K562 (cell line): ENCODE results near the gene IRF2.

Source experiments
- BDP1 ChIP-seq: IDR thresholded peaks from 3 replicates; pipeline ENCODE4 v1.6.1; 2011; ENCODE audit not compliant: insufficient read length, insufficient read depth
- ETV6 ChIP-seq, 3 experiments: fragments of 150-350 bp in 1 of 3; sonication (generic) in 1 of 3; formaldehyde crosslinking in 1 of 3; IDR thresholded peaks; 2 replicates each; pipeline versions ENCODE4 v1.6.1 to v1.8.0; 2014 to 2022; ENCODE audit warnings: borderline replicate concordance in 2 of 3, low read depth in 2 of 3, antibody characterized with exemption in 1 of 3, low read length in 1 of 3, mild to moderate bottlenecking in 1 of 3, missing genetic modification reagents in 1 of 3
- EZH2 ChIP-seq: IDR thresholded peaks from 2 replicates; pipeline ENCODE4 v1.6.1; 2012; ENCODE audit warnings: low read depth, mild to moderate bottlenecking, inconsistent platforms, low read length, borderline replicate concordance
- TF ChIP-seq, protein P1 (sequence below): sonication (generic); formaldehyde crosslinking; IDR thresholded peaks from 2 replicates; pipeline ENCODE4 v1.9.0; 2022; ENCODE audit warnings: mild to moderate bottlenecking, missing genetic modification reagents
- TF ChIP-seq, protein P2 (sequence below), 3 experiments: IDR thresholded peaks in 2 of 3; conservative IDR thresholded peaks in 1 of 3; 2 replicates each; pipeline ENCODE4 v1.5.1; 2011 to 2012; ENCODE audit warnings: low read length in 3 of 3, mild to moderate bottlenecking in 3 of 3, control low read depth in 2 of 3, improper control_type of control experiment in 1 of 3, inconsistent platforms in 1 of 3, low read depth in 1 of 3, mixed read lengths in 1 of 3, moderate library complexity in 1 of 3; ENCODE audit not compliant: insufficient read depth in 2 of 3
- TF ChIP-seq, protein P3 (sequence below): fragments of 250-450 bp; sonication (Bioruptor Pico); IDR thresholded peaks from 2 replicates; pipeline ENCODE4 v1.5.0; 2020; ENCODE audit warnings: mild to moderate bottlenecking
- TF ChIP-seq, protein P4 (sequence below): sonication (generic); formaldehyde crosslinking; IDR thresholded peaks from 2 replicates; pipeline ENCODE4 v1.8.1; 2023; ENCODE audit warnings: mild to moderate bottlenecking, missing genetic modification reagents

DNA sequence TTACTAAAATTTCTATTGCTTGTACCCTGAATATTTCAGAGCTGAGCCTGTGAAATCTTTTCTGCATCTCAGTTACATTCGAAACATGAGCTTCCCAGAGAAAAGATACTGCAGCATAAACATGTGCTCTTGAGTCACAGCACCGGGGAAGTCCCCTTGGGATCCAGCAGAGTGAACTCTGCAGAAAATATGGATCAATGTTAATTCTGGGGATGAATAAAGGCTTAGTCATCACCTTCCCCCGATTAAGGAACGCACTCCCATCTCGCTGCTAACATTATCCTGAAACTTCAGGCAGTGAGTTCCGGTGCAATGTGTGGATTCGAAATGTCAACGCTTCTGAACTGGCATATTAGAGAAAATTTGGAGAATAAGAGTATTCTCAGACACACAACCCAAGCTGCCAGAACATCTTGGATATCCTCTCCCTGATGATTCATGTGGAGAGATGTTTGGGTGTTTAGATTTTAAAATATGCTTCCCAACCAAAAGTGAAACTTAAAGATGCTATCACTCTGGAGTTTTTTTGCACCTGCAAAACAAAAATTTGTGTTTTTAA is 90.8 kb downstream of the IRF2 start:
- TF ChIP-seq, protein P1, sequence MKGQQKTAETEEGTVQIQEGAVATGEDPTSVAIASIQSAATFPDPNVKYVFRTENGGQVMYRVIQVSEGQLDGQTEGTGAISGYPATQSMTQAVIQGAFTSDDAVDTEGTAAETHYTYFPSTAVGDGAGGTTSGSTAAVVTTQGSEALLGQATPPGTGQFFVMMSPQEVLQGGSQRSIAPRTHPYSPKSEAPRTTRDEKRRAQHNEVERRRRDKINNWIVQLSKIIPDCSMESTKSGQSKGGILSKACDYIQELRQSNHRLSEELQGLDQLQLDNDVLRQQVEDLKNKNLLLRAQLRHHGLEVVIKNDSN, result no peak
- TF ChIP-seq, protein P2, sequence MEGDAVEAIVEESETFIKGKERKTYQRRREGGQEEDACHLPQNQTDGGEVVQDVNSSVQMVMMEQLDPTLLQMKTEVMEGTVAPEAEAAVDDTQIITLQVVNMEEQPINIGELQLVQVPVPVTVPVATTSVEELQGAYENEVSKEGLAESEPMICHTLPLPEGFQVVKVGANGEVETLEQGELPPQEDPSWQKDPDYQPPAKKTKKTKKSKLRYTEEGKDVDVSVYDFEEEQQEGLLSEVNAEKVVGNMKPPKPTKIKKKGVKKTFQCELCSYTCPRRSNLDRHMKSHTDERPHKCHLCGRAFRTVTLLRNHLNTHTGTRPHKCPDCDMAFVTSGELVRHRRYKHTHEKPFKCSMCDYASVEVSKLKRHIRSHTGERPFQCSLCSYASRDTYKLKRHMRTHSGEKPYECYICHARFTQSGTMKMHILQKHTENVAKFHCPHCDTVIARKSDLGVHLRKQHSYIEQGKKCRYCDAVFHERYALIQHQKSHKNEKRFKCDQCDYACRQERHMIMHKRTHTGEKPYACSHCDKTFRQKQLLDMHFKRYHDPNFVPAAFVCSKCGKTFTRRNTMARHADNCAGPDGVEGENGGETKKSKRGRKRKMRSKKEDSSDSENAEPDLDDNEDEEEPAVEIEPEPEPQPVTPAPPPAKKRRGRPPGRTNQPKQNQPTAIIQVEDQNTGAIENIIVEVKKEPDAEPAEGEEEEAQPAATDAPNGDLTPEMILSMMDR (IDR thresholded peaks at IDR 0.05 in 2 of 3, conservative IDR thresholded peaks at IDR 0.05 in 1 of 3; ENCODE audit: insufficient read depth in 2 of 3, low read depth in 1 of 3, low read length in 3 of 3), result no peak
- TF ChIP-seq, protein P3, sequence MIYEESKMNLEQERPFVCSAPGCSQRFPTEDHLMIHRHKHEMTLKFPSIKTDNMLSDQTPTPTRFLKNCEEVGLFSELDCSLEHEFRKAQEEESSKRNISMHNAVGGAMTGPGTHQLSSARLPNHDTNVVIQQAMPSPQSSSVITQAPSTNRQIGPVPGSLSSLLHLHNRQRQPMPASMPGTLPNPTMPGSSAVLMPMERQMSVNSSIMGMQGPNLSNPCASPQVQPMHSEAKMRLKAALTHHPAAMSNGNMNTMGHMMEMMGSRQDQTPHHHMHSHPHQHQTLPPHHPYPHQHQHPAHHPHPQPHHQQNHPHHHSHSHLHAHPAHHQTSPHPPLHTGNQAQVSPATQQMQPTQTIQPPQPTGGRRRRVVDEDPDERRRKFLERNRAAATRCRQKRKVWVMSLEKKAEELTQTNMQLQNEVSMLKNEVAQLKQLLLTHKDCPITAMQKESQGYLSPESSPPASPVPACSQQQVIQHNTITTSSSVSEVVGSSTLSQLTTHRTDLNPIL, result no peak
- TF ChIP-seq, protein P4, sequence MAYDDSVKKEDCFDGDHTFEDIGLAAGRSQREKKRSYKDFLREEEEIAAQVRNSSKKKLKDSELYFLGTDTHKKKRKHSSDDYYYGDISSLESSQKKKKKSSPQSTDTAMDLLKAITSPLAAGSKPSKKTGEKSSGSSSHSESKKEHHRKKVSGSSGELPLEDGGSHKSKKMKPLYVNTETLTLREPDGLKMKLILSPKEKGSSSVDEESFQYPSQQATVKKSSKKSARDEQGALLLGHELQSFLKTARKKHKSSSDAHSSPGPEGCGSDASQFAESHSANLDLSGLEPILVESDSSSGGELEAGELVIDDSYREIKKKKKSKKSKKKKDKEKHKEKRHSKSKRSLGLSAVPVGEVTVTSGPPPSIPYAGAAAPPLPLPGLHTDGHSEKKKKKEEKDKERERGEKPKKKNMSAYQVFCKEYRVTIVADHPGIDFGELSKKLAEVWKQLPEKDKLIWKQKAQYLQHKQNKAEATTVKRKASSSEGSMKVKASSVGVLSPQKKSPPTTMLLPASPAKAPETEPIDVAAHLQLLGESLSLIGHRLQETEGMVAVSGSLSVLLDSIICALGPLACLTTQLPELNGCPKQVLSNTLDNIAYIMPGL (CRISPR knock-in tag), result no peak
- TF ChIP-seq BDP1 (no peak), ETV6 (IDR thresholded peaks at IDR 0.05; ENCODE audit: borderline replicate concordance in 1 of 2, low read depth in 2 of 2, low read length in 1 of 2) (no peak), ETV6 (CRISPR knock-in tag; IDR thresholded peaks at IDR 0.05; ENCODE audit: borderline replicate concordance) (no peak), EZH2 (no peak)
